ENCODE results near the gene HOXB2.

DNA sequence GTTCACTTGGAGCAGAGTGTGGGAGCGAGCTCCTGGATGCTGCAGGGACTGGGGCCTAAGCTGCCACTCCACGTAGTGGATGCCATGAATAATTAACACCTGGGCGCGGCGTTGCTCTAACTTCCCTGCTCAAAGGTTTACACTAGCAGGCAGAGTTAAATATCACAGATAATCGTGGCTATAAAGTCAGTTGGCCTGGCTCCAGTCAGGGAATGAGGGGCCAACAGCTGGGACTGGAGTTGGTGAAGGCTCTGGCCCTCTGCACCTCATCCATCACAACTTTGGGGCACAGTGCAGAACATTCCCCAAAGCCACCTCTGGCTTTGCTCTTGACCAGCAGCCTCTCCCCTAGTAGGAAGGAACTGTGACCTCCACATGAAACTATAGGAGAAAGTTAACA, 22.3 kb upstream of the HOXB2 start:
- TF ChIP-seq, protein P1, sequence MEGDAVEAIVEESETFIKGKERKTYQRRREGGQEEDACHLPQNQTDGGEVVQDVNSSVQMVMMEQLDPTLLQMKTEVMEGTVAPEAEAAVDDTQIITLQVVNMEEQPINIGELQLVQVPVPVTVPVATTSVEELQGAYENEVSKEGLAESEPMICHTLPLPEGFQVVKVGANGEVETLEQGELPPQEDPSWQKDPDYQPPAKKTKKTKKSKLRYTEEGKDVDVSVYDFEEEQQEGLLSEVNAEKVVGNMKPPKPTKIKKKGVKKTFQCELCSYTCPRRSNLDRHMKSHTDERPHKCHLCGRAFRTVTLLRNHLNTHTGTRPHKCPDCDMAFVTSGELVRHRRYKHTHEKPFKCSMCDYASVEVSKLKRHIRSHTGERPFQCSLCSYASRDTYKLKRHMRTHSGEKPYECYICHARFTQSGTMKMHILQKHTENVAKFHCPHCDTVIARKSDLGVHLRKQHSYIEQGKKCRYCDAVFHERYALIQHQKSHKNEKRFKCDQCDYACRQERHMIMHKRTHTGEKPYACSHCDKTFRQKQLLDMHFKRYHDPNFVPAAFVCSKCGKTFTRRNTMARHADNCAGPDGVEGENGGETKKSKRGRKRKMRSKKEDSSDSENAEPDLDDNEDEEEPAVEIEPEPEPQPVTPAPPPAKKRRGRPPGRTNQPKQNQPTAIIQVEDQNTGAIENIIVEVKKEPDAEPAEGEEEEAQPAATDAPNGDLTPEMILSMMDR (conservative IDR thresholded peaks at IDR 0.05) = no peak
- TF ChIP-seq EZH2 (IDR thresholded peaks at IDR 0.05; ENCODE audit: low read depth) = no peak
